Brain pericyte (primary cell): ENCODE measurements around the gene TNFSF4.
"Not testable (repeated sequence)": the region's sequence is repeated elsewhere in the genome, so short reads cannot be mapped to it uniquely, and the experiment has no call there.

Experiments used
- DNase-seq: peaks from one replicate; pipeline ENCODE4 v3.0.0-alpha.2; 2012; ENCODE audit warnings: low read depth, low spot score

TNFSF4 gene, protein sequence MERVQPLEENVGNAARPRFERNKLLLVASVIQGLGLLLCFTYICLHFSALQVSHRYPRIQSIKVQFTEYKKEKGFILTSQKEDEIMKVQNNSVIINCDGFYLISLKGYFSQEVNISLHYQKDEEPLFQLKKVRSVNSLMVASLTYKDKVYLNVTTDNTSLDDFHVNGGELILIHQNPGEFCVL

DNA sequence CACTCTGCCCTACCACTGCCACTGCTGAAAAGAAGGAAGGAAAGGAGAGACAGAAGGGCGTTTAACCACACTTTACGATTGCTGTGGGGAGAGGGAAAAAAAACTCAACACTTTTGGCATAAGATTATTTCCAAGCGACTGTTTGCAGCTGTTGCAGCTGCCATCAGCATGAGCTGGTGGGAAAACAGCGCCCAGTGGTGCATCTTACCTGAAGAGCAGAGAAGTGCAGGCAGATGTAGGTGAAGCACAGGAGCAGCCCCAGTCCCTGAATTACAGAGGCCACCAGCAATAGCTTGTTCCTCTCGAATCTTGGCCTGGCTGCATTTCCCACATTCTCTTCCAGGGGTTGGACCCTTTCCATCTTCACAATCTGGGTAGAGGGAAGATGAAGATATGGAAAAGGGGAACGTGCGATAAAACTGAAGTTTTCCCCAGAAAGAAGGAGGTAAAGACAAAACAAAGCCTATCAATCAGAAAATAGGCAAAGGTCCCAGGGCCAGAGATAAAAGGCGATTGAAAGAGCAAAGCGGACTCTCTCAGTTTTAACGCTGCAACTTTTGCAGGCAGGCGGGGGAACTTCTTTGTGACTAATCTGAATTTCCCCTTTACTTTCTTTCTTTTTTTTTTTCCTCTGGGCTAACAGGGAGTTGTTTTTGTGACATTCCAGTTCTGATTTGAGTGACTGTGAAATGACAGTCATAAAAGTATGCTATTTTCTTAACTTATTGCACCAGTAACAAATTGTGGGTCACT is at the start of gene TNFSF4:
Gene TNFSF4 (minus strand): TSS at position 516 of the 753 bp plus-strand sequence. CDS start 155 bp downstream, at position 361.
- no peak for DNase-seq

DNA sequence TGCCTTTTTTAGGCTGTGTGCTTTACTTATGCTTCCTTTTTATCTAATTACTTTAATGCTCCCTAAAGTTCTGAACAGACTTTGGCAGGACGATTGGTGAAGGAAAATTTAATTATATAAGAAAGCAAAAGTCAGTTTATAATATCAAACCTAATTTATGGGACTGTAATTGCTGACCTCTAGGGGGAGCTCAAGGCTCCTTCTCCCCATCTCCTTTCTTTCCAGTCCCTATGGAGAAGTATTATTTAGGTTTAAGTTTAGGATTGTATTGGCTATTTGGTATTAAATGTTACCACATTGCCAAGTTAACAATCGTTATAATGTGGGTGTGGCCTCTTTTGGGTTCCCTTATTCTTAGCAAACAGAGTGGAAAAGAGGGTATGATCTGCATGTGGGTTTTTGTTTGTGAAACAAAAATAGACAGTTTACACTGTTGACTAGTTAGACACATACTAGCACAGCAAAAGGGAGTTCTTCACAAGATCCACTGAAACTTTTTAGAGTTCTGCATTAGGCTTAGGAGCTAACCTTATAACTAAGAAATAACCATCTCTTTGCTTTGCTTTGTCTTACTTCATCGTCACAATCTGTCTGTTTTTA is 48.2 kb upstream of the TNFSF4 start:
- DNase-seq = peak; percentile 5

DNA sequence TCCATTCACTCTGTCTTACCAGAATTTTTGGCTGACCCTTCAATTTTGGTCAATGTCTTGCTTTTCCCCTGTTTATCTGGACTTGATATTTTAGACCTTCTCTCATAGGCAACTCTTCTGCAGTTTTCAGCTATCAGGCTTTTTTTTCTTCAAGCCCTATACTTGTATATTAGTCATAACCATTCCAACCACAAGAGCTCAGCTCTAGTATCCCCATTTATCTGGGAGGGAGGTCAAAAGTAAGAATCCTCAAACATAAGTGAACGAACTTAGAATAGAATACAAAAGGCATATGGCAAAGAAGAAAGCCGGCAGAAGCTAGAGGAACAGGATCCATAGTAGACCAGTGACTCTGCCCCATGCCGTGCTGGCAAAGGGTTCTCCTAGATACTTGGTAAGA is 45.9 kb upstream of the TNFSF4 start:
- DNase-seq = no peak

DNA sequence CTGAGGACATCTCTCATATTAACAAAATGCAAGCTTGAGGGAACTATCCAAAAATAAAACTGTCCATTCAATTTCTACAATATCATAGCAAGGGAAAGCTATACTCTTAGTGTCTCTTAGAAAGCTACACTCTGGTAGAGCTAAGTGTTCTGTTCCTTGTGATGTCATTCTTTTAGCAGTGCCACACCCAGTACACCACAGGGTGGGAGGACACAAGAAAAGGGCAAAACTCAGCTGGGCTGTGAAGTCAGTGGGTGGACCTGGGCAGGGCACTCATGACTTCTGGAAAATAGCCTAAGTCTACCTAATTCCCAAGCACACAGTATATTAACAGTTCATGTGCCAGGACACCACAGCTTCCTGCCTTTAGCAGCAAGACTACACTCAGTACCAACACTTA is 42.2 kb upstream of the TNFSF4 start:
- DNase-seq = no peak

DNA sequence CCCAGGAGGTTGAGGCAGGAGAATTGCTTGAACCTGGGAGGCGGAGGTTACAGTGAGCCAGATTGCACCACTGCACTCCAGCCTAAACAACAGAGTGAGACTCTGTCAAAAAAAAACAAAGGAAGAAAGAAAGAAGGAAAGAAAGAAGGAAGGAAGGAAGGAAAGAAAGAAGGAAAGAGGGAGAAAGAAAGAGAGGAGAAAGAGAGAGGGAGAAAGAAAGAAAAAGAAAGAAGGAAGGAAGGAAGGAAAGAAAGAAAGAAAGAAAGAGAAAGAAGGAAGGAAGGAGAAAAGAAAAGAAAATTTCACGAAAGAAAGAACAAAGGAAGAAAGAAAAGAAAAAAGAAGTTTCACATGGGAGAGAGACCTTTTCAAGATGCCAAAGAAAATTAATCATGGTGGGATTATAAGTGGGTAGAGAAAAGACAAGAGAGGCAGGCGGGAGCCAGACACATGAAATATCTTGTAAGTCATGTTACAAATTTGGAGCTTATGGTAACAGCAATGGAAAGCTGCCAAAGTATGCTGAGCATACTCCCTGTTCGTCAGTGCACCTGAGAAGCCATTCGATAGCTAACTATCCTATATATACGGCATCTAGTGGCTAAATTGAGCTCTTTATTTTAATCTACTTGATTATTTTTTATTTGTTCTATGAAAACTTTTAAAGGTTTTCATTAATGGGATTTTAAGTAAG is 41.3 kb upstream of the TNFSF4 start:
- DNase-seq = no peak

DNA sequence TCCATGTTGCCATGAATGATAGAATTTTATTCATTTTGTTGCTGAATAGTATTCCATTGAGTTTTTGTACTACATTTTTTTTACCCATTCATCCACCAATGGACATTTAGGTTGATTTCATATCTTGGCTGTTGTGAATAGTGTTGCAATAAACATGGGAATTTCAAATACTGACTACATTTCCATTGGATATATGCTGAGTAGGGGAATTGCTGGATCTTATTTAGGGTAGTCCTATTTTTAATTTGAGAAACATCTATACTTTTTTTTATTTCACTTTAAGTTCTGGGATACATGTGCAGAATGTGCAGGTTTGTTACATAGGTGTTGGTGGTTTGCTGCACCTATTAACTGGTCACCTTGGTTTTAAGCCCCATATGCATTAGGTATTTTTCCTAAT is 38.8 kb upstream of the TNFSF4 start:
- no peak for DNase-seq

DNA sequence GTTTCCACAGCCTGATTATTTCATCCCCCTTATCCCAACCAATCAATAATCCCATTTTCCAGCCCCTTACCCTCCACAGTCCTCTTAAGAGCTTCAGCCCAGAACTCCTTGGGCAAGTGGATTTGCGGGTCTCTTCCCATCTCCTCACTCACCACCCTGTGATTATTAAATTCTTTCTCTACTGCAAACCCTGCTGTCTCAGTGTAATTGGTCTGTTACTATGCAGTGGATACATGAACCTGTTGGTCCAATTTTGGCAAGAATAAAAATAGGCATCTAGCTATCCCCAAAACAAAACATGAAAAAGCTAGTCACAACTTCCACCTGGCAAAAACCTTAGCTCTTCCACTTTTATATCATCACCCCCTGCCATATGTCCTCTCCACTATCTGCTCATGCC is 36.2 kb upstream of the TNFSF4 start:
- DNase-seq = no peak

DNA sequence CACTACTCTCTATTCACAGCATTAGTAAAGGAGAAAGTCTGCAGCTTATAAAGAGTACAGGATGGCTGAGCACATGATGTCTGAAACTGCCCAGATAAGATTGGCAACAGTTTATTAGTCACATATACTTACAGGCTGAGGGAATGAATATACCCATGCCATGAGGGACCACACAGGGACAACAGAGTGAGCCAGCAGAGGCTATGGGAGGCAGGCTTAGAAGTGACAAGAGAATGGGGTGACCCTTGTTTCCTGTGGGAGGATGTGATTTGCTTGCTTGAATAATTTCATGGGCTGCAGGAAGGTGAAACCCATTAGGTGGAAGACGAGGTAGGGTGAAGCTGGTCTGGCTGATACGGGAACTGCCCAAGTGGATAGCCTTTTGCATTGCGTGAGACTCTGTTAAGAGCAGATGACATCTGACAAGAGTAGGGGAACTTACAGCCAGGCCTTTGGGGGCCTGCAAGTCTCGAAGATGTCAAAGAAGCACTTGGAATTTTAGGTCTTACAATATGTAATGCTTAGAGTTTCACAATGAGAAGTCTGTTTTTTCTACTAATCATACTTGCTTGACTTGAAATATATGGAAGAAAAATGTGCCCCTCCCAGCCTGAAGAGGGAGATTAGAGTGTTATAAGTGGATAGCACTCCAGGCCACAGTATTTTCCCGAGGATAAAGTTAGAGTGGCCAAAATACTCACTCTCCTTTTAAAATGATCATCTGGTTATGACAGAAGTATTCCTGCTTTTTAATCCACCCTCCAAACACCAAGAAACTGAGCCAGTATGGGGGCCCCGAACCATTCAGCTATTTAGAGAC is 34.6 kb upstream of the TNFSF4 start:
- DNase-seq = no peak

DNA sequence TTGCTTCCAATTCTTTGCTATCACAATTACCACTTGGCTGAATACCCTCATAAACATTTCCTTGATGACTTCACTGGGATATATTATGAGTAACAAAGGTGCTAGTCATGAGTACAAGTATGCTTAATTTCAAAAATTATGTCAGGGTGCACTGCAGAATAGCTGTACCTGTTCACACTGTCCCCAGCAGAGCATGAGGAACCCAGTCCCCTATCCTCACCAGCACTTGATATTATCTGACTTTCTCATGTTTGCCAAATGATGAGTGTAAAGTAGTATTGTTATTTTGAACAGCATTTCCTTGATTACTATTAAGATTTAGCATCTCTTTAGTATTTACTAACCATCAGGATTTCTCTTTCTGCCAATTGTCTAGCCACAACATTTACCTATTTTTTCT is 33.5 kb upstream of the TNFSF4 start:
- DNase-seq = no peak

DNA sequence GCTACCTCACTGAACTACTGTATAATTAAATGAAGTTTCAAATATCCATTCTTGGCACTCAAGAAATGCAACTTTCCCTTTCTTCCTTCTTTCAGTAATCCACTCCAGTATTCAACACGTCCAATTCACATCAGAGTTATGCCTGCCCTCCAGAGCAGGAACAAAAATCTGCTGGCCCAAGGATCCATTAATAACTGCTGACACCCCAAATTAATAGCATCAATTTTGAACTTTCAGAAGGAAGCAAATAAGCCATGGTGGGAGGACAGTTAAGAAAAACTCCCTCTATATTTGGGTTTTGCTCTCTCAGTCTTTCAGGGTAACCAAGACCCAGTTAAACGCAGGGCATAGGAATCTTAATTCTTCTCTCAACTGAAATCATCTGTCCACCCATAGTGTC is 31.9 kb upstream of the TNFSF4 start:
- no peak for DNase-seq

DNA sequence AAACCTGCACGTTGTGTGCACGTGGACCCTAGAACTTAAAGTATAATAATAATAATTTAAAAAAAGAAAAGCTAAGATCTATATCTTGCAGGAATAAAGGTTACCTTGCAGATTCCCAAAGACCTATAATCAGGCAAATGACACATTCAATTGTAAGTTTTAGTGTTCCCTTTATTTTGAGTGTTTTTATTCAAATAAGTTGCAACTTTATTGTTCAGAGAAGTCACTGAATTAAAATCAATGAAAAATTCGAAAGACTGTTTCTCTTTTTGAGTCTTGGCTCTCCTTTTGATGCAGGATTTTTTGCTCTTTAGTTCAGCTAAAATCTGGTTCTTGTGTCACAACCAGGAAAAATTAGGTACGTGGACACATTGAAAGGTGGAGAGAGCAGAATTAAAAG is 27.8 kb upstream of the TNFSF4 start:
- no peak for DNase-seq

DNA sequence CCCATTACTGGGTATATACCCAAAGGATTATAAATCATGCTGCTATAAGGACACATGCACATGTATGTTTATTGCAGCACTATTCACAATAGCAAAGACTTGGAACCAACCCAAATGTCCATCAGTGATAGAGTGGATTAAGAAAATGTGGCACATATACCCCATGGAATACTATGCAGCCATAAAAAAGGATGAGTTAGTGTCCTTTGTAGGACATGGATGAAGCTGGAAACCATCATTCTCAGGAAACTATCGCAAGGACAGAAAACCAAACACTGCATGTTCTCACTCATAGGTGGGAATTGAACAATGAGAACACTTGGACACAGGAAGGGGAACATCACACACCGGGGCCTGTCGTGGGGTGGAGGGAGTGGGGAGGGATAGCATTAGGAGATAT is 27.3 kb upstream of the TNFSF4 start:
- not testable (repeated sequence) for DNase-seq

DNA sequence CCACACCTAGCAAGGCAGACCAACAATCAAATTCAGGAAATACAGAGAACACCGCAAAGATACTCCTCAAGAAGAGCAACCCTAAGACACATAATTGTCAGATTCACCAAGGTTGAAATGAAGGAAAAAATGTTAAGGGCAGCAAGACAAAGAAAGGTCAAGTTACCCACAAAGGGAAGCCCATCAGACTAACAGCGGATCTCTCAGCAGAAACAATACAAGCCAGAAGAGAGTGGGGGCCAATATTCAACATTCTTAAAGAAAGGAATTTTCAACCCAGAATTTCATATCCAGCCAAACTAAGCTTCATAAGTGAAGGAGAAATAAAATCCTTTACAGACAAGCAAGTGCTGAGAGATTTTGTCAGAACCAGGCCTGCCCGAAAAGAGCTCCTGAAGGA is 21.9 kb upstream of the TNFSF4 start:
- not testable (repeated sequence) for DNase-seq

DNA sequence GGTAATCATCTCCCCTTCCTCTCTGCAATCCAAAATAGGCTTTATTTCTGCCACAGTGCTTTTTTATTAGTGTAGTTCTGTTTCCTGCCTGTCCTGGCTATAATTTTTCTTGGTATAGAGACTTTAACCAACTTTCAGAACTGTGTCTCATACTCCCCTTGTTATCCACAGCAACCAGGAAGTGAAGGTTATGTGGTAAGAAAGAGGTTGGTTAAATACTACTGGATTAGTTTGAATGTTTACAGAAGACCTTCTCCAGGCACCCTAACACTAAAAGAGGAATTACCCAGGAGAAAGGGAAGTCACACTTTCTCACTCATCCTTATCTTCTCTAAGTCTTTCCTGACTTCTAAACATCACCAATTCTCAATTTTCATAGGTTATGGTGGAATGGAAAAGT is 17.8 kb upstream of the TNFSF4 start:
- DNase-seq = no peak

DNA sequence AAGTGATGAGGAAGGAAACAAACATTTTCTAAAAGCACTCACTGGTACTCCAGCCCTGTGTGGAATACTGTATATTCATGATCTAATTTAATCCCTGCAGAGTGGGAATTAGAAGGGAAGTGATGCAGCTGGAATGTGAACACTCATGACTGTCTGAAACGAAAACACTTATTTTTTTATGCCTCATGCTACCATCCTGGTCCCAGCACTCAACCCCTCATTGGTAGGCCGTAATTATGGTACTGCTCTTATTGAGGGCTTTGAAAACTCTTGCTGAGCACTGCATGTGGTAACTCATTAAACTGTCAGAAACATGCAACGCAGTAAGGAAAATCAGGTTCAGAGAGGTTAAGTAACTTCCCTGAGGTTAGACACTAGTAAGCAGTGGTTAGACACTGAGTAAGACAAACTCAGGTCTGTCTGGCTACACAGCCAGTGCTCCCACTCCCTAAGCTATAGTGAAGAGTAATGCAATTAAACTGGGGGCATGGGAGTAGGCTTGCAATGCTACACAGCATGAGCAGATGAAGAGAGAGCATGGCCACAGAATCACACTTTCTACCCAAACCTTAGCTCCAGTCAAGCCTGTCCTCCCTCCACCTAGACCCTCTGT is 17.3 kb upstream of the TNFSF4 start:
- DNase-seq = no peak

DNA sequence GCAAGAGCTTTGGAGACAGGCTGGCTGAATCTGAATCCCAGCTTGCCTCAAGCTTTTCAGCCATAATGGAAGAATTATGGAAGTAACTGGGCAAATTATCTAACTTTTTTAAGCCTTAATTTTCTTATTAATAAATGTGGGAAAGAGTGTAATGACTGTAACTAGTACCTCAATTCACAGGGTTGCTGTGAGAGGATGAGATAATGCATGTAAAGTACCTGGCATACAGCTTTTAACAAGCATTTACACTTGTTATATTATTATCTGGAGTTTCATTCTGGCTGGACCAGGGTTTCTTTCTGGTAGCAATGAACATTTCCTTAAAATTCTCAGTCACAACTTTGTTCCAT is 15.9 kb upstream of the TNFSF4 start:
- no peak for DNase-seq

DNA sequence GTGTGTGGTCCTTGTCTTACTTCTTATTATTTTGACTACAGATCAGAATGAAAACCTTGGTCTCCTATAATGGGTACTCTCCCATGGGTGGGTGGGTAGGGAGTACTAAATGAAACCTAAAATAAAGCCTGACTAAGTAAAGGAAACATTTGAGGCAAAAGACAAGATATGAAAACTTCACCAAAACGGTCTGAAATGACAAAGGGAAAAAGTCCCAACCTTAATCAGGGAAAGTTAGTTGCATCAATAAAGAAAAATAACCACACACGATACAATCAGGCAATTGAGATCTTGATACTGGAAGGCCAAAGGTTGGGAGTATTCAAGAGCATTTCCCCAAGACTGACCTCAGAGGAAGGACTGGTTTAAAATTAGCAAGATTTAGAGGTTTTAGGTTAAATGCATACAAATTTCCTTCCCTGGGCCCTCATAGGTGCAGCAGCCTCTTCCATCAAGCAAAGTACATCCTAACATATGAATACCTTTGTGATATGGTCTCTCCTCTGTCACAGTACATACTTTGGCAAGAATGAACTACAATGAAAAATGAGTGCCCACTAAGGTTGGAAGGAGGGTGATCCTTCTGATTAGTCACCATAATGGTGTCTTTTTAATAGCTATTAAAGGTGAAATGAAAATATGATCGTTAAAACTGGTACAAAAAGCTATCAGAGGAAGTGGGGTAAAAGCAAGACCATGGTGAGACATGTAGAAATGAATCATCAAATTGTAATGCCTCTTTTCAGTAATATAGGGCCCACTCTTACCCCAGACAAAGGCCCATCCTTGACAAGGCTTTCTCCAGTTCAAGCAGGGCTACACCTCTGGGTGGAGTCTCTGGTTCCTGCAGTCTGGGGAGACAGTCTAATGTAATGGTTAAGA is 15.3 kb upstream of the TNFSF4 start:
- no peak for DNase-seq

DNA sequence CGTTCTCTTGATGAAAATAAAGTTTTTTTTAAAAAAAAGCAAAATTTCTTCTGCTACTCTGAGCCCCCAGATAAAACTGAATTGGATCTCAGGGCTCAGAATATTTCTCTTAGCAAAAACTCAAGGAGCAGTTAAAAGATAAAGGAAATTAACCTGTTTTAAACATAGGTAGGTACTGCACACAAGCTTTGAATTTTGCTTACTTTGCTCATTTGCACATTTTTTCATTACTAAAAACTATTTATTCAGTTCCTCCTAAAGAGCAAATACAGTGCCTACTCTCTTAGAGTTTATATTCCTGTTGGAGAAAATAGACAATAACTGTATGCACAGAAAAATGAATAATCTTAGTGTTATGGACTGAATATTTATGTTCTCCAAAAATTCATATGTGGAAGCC is 13.0 kb upstream of the TNFSF4 start:
- DNase-seq = no peak

DNA sequence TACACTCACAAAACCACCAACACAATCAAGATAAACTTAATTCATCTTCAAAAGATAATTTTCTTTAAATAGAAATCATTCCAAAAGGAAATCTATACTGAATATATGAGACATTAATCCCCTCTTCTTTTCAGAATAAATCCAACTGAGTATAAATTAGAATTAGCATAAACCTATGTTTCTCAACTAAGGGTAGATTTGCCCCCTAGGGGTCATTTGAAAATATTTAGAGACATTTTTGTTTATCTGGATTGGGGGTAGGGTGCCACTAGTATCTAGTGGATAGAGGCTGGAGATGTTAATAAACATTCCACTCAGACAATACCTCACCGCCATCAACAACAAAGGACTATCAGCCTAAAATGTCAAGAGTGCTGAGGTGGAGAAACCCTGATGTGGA is 6.5 kb upstream of the TNFSF4 start:
- DNase-seq = no peak

DNA sequence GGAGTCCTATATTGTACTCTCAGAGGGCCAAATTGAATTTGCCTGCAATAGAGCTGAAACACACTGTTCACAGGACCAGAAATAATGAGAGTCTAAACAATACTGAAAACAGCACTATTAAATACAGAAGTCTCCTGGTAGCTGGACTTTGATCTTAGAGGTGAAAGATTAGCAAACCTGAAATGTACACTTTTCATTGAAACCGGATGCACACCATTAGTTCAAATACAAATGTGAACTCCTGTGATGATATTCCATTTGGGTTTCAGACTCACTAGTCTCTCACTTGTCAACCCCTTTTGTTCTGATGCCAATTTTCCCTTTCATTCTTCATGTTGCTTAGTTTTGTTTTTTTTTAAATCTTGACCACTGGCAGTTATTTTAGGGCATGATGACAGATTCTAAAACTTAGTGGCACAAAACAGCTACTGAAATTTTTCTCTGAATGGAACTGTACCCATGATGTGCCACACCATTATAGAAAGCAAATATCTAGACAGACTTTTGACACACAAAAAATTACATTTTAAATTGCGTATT is 5.9 kb upstream of the TNFSF4 start:
- no peak for DNase-seq
